HG03135 (cell line): ENCODE measurements around the gene GLYATL3.

ENCODE experiments used
- ATAC-seq: cut with Tn5 transposase; IDR thresholded peaks from one replicate; pipeline ENCODE4 v1.9.1; 2021; ENCODE audit warnings: mild to moderate bottlenecking, moderate library complexity; ENCODE audit not compliant: unreplicated experiment

GLYATL3 gene

DNA sequence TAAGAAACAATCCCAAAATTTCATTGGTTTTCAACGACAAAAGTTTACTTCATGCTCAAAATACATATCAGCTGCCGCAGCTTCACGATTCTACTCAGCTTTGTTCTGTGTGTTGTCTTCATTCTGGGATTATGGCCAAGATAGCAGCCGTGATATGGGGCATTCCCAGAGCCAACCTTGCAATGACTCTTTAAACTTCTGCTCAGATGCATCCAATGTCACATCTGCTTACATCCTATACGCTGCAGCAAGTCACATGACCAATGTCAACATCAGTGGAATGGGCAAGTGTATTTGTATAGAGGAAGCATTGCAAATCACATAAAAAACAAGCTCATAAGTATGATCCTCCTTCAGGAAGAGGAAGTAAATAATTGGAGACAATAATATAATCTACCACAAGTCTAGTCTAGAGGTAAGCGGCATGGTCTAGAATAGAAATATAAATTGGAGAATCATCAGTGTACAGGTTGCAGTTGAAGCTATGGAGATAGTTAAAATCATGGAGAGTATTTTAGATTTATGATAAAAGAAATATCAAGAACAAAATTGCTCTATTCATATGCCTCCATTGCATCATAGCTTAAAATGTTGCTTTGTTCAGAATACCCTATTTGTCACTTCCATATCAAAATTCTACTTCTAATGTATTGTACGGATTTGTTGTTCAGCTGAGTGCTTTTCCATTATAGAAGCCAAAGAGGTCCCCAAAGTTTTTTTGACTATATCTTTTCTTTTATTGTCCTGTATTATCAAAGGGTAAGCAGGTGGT lies 43.5 kb downstream of the GLYATL3 start:
- no peak for ATAC-seq

DNA sequence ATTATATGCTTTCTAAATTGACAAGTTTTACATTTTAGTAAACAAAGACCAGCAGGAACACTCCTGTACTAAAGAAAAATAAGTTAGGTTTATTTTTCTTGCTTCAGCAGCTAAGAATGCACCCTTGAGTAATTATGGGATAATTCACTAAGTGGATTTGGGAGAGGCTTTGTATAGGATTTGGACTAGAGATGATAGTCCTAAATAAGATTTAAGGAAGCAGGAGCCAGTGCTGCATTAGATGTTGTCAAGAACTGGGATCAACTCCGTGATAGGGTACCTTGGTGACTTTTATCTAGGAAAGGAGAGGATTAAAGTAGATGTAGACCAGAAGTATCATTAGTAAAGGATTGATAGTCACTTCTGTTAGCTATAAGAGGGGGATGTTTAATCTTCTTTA lies 46.6 kb downstream of the GLYATL3 start:
- no peak for ATAC-seq

- no peak for ATAC-seq
Observed at GRCh38 chr6:49548613-49549304, 49.0 kb downstream of the GLYATL3 start.

GRCh38 chr6:49549691-49550491 lies 50.2 kb downstream of the GLYATL3 start:
- ATAC-seq: no peak

- peak; percentile 67 for ATAC-seq
Observed at GRCh38 chr6:49550492-49551077, 50.9 kb downstream of the GLYATL3 start, which contains the start of gene C6orf141. Gene C6orf141, plus strand, starts transcription at chr6:49550668. Its CDS starts 125 bp downstream, at chr6:49550793.

- peak; percentile 39 for ATAC-seq
Observed at GRCh38 chr6:49551078-49551865, 51.5 kb downstream of the GLYATL3 start.

DNA sequence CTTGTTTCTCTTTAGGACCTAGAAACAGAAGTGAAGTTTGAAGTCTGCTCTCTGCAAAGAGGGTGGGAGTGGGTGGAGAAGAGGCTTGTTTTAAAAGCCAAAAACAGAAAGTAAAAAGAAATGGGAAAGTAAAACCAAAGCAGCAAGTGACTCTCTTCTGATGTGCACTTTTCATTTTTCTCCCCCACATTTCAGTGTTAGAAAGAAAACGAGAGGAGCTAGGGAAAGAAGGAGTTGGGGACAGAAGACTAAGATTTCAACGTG lies 52.1 kb downstream of the GLYATL3 start:
- ATAC-seq: peak; percentile 58

DNA sequence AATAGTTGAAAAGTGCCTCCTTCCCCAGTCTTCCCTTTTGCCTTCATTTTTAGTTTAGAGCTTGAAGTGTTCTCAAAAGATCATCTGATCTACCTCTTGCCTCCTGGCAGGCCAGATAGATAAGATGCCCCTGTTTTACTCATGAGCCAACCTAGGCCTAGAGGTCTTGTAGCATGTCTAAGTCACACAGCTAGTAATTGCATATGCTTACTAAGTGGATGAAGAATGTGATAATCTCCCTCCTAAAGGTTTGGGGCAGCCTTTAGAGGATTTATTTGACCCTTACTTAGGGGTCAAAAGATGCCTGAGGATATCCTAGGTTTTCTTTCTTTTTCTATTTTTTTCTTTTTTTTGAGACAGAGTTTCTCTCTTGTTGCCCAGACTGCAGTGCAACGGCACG lies 52.9 kb downstream of the GLYATL3 start:
- ATAC-seq: no peak

DNA sequence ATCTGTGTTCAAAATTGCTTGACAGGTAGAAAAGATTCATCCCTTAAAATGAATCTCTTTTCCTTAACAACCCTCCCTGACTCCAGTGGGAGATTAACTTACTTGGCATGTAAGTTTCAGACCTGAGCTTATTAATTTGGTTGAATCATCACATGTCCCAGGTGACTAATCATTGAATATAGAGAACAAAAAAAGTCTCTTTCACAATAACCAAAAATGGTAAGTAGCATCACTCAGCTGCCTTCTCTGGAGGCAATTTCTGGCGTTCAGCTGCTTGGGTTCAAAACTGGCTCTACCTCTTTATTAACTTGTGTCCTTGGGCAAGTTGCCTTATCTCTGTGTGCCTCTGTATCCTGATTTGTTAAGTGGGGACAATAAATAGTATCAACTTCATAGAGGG lies 53.7 kb downstream of the GLYATL3 start:
- ATAC-seq: no peak

- no peak for ATAC-seq
Observed at GRCh38 chr6:49555951-49556350, 56.2 kb downstream of the GLYATL3 start.

DNA sequence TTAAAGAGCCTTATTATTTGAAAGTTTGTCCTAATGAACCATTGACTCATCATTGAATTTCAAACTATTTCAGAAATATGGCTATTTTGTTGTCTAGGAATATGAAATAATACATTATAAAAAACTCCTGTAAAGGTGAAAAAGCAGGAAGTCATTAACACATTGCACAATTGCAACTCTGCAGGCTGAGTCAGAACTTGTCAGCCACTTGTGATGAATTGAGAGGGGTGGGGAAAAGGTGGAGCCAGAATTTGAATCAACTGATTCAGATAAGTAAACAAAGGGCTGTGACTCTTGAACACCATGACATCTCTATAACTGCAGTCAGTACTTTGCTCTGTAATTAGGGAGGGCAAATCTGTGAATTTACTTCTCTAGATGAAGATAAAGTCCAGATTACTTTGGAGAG lies 56.7 kb downstream of the GLYATL3 start:
- no peak for ATAC-seq

DNA sequence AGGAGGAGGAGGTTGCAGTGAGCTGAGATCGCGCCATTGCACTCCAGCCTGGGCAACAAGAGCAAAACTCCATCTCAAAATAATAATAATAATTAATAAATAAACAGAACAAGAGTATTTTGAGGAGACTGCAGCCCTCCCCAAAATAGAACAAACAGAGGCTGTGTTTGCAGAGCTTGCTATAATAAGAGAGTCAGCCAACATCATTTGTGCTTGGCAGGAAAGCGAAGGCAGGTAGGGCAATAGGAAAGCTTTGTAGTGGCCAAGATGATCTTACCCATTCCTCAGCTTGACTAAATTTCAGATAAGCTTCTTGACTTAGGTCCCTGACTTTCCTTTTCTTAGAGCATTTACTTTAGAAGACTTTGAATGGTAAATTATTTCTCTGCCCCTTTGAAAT lies 57.5 kb downstream of the GLYATL3 start:
- no peak for ATAC-seq

GRCh38 chr6:49558238-49558637 lies 58.5 kb downstream of the GLYATL3 start:
- no peak for ATAC-seq

- ATAC-seq: no peak
Observed at GRCh38 chr6:49563006-49563886, 63.5 kb downstream of the GLYATL3 start.

- ATAC-seq: no peak
Observed at GRCh38 chr6:49564552-49564951, 64.8 kb downstream of the GLYATL3 start.

DNA sequence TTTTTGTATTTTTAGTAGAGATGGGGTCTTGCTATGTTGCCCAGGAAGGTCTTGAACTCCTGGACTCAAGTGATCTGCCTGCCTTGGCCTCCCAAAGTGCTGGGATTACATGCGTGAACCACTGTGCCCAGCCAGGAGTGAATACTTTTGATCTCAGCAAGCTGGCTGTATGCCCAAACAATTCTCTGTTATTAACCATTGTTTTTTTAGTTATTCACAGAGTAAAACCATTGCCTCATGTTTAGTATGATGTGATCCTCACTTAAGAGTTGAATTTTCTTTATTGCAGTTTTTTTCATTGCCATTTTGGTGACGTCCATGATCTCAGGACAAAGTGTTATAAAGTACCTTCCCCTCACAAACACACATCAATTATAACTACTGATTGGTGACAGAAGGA lies 65.5 kb downstream of the GLYATL3 start:
- ATAC-seq: no peak

DNA sequence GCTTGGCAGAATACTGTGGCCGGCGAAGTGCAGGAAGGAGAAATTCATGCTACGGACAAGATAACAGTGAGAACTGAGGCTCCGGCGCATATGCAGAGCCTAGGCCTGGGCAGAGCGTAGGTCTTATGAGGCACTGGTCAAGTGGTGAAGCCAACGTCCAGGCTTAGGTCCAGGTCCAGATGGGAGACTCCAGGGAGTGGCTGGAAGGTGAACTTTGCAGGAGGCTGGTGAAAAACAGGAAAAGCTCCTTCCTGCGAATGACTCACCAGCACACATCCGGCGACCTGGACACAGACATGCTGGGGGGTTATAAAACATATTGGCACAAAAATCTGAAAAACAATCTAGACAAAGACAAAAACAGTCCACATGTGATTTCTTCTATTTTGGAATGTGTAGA lies 66.1 kb downstream of the GLYATL3 start:
- ATAC-seq: no peak

GRCh38 chr6:49570474-49571079 lies 70.9 kb downstream of the GLYATL3 start:
- ATAC-seq: no peak

- ATAC-seq: no peak
Observed at GRCh38 chr6:49576618-49577017, 76.9 kb downstream of the GLYATL3 start.
